Inferior parietal cortex (tissue), 1 donor: ENCODE results near the gene ALCAM.

ENCODE experiments used
- DNase-seq: peaks from one replicate; pipeline ENCODE4 v3.0.0-alpha.2; 2016; ENCODE audit errors: extremely low spot score

ALCAM gene

GRCh38 chr3:105429034-105429762 lies 62.5 kb downstream of the ALCAM start:
- DNase-seq = no peak

- DNase-seq = no peak
Observed at GRCh38 chr3:105430455-105430854, 63.7 kb downstream of the ALCAM start.

GRCh38 chr3:105431200-105431599 lies 64.5 kb downstream of the ALCAM start:
- DNase-seq = no peak

- no peak for DNase-seq
Observed at GRCh38 chr3:105435277-105435676, 68.6 kb downstream of the ALCAM start.

DNA sequence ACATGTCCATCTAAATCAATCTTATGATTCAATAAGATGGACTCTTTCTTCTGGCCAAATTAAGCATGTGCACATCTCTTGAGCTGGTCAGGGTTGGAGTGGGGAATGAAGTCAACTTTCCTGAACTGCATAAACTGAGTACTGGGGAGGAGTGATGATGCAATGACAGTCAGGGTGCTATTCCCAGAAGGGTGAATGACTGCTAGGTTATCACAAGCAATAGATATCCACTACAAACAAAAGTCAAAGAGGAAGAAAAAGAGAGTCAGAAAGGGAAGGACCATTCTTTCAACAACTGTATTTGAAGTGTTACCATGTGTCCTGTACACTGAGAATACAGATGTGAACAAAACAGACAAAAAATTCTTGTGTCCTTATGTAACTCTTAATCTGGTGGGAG lies 70.0 kb downstream of the ALCAM start:
- no peak for DNase-seq

- no peak for DNase-seq
Observed at GRCh38 chr3:105440113-105440512, 73.4 kb downstream of the ALCAM start.

GRCh38 chr3:105444725-105445124 lies 78.0 kb downstream of the ALCAM start:
- no peak for DNase-seq

DNA sequence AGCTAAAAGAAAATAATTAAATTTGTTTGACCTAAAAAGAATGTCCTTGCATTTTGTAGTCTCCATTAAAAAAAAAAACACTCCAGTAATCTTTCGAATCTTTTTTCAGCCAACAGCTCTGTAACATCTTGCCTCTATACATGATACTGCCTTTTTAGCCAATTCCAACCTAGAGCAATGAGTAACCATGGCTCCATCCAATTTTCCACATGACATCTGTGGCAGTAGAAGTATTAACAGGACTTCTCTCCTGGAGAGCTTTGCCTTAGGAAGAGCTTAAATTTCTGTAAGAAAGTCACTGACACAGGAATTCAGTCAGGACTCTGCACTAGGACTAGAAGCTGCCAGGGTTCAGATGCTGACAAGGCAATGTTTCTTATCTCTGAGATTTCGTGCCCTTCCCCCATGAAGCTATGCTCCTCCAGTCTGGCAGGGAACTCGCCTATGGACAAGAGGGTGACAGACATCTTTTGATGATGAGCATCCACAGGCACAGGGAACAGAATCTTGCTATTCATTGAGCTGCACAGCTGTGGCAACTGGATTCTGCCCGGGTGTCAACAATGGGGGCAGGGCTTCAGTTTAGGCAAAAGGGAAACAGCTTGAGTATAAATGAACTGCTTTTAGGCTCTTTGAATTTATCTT lies 81.8 kb downstream of the ALCAM start:
- peak; percentile 89 for DNase-seq

DNA sequence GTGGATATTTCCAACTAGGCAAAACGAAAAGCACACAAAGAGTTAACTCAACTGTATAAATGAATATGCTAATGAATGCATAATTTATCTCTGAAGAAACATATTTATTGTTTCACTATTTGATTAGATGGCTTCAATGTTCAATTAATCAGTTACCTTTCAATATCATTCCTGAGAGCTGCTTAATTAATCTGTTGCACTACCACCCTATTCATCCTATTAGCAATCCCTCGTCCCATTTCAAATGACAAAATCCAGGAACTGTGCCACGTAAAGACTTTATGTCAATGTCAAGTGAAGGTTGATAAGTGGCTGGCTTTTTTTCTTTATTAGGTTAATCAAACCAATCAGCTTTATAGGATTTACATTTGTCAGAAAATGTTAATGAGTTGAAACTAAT lies 82.7 kb downstream of the ALCAM start:
- no peak for DNase-seq

- no peak for DNase-seq
Observed at GRCh38 chr3:105456017-105456416, 89.3 kb downstream of the ALCAM start.

- DNase-seq = no peak
Observed at GRCh38 chr3:105458518-105459215, 92.0 kb downstream of the ALCAM start.

GRCh38 chr3:105459566-105460290 lies 93.0 kb downstream of the ALCAM start:
- DNase-seq = no peak

- no peak for DNase-seq
Observed at GRCh38 chr3:105463620-105464019, 96.9 kb downstream of the ALCAM start.

GRCh38 chr3:105465251-105465853 lies 98.6 kb downstream of the ALCAM start:
- DNase-seq = no peak

- no peak for DNase-seq
Observed at GRCh38 chr3:105466072-105466471, 99.4 kb downstream of the ALCAM start.

DNA sequence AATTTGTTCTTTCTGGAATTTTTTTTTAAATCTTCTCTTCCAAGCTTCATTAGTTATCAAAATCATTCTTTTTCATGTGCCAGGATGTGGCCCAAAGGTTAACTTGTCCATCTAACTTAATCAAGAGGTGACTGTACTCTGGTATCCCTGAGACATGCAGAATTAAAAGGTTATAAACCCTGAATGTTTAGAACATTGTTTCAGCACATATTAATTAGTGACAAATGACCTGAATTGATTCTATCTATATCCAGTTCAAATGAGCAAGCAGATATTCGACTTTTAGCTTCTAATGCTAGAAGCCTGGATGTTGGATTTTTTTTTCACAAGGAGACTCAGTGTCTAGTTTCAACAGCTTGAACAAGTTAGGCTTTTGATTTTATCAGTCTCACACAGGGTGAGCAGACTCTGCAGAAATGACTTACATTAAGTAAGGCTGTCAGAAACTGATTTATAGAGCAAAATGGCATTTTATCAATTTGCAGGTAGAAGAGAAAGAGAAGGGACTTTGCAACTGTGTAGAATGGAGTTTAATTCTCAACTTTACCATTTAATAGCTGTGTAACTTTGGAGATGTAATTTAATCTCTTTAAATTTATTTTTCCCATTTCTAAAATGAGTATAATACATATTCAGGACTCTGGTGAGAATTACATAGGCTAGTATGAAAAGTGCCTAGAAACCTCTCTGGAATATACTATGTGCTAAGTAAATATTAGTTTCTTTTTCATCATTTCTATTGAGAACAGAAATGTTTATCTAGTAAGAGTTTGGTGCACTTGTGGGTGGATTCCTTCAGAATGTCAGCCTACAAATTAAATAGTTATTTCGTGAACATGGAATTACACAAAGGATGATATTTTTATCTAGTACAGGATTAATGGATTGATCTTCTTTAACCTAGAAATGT lies 100.0 kb downstream of the ALCAM start:
- DNase-seq = no peak

GRCh38 chr3:105470851-105471250 lies 104.1 kb downstream of the ALCAM start:
- DNase-seq = no peak

- no peak for DNase-seq
Observed at GRCh38 chr3:105473521-105474223, 107.0 kb downstream of the ALCAM start.

DNA sequence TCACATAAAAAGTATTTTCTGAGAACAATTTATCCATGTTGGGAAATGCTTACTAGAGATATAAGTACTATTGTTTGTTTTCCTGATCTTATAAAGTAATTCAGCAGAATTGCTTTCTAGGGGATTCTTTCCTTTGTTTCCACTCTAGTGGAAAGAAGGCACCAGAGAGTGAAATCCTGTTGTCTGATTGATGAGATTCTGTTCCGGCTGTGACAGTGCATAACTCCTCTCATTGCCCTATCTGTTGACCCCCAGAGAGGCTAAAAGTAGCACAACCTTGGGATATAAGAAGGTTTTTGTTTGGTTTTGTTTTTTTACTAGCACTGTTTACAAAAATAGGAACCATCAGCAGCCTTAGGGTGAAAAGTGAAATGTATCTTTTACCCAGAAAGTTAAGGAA lies 114.1 kb downstream of the ALCAM start:
- DNase-seq = no peak

DNA sequence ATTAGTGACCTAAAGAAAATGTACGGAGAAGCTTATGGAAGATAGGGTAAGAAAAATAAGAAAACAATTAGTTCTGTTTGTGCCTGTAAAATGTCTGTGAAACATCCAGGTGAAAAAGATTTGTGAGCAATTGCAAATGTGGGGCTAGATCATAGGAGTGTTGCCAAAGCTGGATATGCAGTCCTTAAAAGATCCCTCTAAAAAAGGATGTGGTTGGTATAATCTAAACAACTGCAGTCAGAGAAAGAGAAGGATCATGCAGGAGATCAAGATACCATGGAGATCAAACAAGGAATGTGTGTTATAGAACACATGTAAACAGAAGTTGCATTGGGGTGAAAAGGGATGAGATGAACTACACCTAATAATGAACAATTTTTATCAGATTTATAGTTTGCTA lies 116.8 kb downstream of the ALCAM start:
- no peak for DNase-seq
